ENCODE results near the gene ZIC5.

- peak; percentile 99 for TF ChIP-seq CTCF (IDR thresholded peaks at IDR 0.05; ENCODE audit: low read length)
- no peak for TF ChIP-seq EZH2 (IDR thresholded peaks at IDR 0.05; ENCODE audit: borderline replicate concordance, low read length)
Observed at GRCh38 chr13:99916366-99917103, 55.0 kb downstream of the ZIC5 start.

Measured in OCI-LY1 (cell line).